Measurements from ENCODE around the gene IGBP1.

DNA sequence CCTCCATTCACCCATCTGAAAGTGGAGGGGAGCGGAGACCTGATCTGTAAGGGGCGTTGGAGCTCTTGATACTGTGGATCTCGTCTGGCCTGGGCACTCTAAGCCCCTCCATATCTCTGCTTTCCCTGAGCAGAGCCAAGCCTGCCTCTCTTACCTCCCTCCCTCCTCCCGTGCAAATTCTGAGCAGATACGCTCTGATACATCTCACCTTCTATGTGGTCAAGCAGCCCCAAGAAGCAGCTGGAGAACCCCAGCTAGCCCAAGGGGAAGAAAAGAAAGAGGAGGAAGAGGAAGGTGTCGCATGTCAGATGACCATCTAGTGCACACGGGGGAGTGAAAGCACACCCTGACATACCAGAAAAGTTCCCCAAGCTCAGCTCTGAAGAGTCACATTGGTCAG, 42.1 kb downstream of the IGBP1 start:
- TF ChIP-seq, protein P1, sequence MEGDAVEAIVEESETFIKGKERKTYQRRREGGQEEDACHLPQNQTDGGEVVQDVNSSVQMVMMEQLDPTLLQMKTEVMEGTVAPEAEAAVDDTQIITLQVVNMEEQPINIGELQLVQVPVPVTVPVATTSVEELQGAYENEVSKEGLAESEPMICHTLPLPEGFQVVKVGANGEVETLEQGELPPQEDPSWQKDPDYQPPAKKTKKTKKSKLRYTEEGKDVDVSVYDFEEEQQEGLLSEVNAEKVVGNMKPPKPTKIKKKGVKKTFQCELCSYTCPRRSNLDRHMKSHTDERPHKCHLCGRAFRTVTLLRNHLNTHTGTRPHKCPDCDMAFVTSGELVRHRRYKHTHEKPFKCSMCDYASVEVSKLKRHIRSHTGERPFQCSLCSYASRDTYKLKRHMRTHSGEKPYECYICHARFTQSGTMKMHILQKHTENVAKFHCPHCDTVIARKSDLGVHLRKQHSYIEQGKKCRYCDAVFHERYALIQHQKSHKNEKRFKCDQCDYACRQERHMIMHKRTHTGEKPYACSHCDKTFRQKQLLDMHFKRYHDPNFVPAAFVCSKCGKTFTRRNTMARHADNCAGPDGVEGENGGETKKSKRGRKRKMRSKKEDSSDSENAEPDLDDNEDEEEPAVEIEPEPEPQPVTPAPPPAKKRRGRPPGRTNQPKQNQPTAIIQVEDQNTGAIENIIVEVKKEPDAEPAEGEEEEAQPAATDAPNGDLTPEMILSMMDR (IDR thresholded peaks at IDR 0.05) = no peak
- TF ChIP-seq POLR2A (IDR thresholded peaks at IDR 0.05) = no peak

Measured in thyroid gland (tissue), 4 donors.